B cell (primary cell): ENCODE measurements around the gene KRT222.

Experiments used
- EZH2 ChIP-seq: IDR thresholded peaks from 2 replicates; pipeline ENCODE4 v1.6.1; 2012; ENCODE audit warnings: borderline replicate concordance, low read depth, mild to moderate bottlenecking, moderate library complexity, low read length; ENCODE audit not compliant: insufficient read depth, poor library complexity, severe bottlenecking
- TF ChIP-seq, protein P1 (sequence below): fragments of 200-600 bp; IDR thresholded peaks from one replicate; pipeline ENCODE4 v1.8.0; 2022; ENCODE audit warnings: antibody characterized with exemption, mild to moderate bottlenecking

DNA sequence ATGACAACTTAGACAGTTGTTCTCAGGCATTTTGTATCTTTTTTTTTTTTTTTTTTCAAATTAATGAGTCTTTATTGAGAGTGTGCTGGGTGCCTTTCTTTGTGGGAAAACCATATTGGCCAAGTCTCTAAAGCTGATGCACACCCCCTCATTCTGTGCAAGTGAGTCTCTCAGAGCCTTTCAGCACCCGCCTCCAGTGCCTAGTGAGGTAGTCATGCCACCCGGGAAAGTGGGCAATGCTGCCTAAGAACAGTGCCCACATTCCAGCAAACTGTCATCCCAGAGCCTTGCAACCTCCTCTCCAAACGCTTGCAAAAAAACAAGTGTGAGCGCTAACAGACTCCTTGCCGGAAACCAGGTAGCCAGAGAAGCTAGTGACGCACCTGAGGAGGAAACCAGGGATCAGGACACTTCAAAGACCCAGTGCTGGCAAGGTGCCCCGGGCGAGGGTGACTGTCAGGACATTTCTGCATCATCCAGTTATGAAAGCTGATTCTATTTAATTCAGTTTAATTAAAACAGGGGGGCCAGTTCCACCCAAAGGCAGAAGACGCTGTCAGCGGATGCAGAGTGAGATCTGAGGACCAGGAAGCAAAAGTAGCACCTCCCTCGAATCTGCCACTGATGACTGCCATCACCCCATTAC lies 52.3 kb downstream of the KRT222 start:
- TF ChIP-seq, protein P1, sequence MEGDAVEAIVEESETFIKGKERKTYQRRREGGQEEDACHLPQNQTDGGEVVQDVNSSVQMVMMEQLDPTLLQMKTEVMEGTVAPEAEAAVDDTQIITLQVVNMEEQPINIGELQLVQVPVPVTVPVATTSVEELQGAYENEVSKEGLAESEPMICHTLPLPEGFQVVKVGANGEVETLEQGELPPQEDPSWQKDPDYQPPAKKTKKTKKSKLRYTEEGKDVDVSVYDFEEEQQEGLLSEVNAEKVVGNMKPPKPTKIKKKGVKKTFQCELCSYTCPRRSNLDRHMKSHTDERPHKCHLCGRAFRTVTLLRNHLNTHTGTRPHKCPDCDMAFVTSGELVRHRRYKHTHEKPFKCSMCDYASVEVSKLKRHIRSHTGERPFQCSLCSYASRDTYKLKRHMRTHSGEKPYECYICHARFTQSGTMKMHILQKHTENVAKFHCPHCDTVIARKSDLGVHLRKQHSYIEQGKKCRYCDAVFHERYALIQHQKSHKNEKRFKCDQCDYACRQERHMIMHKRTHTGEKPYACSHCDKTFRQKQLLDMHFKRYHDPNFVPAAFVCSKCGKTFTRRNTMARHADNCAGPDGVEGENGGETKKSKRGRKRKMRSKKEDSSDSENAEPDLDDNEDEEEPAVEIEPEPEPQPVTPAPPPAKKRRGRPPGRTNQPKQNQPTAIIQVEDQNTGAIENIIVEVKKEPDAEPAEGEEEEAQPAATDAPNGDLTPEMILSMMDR, result no peak
- TF ChIP-seq EZH2, result no peak
